Suppressor macrophage treated with lipopolysaccharide for 1 hour (primary cell): ENCODE data around the gene DNAJA2.
"Not testable (repeated sequence)": the region's sequence is repeated elsewhere in the genome, so short reads cannot be mapped to it uniquely, and the experiment has no call there.

ENCODE experiments used
- DNase-seq, 3 donors: peaks; one replicate each; pipeline ENCODE4 v3.0.0-alpha.2; 2020 to 2022

DNAJA2 gene

DNA sequence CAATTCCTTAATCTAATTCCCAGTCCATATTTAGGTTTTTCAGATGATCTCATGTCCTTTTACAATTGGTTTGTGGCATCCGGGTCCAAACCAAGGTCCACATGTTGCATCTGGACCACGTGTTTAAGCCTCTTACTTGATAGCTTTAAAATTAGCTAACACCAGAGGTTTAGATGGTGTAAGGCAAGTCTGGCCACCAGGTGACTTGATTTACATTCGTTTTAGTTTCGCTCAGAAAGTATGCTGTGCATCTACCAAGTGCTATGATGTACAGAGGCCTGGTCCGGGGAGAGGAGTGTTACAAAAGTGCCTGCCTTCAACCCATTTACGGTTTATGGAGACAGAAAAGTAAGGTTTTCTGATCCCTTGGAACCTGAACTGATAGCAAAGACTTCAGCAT is 878 bp upstream of the DNAJA2 start:
- peak in 2 of 3 donors; percentile 3 to 11 for DNase-seq

DNA sequence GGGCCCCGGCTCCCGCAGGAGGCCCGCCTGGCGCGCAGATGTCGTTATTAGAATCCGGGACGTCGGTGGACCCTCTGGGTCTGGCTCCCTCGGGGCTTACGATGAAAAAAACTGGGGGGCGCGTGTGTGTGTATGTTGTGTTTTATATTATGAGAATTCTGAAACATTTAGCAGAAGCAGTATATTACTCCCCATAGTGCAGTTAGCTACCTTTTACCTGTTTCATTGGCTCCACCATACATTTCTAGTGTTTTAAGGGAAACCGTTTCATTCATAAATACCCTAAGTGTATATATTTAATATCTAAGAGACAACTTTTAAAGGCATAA is 486 bp upstream of the DNAJA2 start:
- DNase-seq: no peak

DNA sequence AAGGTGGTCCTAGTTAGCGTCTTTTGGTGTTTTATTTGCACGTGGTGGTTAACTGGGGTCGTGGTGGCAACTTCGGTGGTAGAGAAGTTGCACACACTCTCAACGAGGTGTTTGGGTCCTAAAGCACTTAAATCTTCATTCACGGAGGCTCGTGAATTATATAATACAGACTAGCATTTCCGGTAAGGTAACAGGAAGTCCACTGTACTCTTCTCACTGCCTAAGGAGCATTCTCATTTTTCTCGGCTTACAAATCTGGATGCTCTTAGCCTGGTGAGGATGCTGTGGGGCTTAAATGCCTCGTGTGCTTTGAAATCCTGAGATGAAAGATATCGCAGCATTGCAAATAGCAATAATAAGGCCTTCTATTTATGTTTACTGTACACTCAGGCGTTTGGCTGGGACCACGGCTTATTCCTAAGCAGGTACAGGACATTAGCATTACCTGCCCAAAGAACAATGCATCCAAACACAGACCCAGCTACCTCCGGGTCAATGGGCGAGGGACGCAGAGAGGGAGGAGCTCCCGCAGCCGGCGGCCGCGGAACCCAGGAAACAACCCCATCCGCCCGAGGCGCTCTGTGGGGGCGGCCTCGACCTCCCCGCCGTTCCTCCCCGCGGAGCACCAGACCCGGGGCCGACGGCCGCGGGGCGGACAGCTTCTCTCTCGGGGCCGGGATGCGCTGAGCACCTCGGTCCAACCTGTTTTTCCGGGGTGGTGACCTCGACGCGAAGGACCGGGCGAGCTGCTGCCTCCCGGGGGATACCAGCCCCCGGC is 856 bp downstream of the DNAJA2 start:
- DNase-seq: peak; percentile 50 to 75 (median 54)

DNA sequence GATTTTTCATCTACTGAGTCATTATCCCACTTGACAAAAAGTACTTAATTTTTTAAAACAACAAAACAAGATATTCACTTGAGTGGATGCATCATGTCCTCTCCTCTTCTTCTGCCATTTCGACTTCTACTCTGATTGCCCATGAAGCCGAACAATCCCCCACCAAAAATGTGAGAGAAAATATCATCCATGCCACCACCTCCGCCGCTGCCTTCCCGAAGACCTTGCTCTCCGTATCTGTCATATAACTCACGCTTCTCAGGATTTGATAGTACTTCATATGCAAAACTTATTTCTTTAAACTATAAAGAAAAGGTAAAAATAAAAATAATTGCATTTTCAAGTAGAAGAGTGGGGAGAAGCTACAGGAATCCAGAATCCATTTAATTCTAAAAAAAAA is 2.2 kb downstream of the DNAJA2 start:
- no peak for DNase-seq

DNA sequence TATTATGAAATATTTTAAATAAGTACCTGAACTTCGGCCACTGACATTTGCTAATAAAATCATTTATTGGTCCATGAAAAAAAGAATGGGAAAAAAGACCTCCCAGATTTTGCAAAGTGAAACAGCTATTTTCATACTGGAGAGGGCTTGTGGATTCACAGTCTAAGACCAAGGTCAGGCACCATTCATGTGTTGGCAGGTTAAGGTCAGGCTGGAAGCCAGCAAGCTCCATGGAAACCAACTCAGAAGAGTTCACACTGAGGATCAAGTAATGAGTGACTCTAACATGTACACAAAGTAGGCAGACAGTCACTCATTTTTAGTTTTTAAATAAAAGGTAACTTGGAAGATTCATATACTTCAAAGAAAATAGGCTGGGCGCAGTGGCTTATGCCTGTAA is 3.4 kb downstream of the DNAJA2 start:
- DNase-seq: no peak

DNA sequence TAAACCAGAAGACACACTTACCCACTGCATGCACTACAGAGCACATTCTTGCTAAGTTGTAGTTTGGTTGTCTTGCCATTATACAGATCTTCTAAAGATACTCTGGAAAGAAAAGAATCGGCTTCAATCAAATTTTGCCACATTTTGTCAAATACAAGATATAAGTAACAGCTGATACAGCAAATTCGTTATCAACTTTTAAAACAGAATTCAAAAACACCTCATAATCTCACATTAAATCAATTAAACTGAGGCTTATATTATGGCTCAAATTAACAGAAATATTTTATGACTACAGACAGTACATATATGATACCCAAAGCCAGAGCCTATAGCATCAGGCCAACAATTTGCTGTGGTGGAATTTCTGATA is 5.4 kb downstream of the DNAJA2 start:
- no peak for DNase-seq

DNA sequence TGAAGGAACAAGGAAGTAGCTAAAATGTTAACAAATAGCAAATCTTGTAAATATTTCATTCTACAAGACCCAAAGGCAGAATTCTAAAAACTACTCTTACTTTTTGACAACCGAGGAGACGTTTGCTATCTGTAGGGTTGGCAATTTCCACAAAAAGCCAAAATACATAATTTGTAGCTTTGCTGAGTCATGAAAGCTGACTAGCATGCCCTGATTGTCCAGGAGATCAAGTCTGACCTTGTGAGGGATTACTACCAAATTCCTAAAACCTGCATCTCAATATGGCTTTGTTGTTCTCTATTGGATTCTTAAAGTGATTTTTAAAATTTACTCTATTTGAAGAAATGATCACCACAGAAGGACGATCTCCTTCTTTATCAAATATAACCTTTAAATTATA is 10.8 kb downstream of the DNAJA2 start:
- DNase-seq: no peak

DNA sequence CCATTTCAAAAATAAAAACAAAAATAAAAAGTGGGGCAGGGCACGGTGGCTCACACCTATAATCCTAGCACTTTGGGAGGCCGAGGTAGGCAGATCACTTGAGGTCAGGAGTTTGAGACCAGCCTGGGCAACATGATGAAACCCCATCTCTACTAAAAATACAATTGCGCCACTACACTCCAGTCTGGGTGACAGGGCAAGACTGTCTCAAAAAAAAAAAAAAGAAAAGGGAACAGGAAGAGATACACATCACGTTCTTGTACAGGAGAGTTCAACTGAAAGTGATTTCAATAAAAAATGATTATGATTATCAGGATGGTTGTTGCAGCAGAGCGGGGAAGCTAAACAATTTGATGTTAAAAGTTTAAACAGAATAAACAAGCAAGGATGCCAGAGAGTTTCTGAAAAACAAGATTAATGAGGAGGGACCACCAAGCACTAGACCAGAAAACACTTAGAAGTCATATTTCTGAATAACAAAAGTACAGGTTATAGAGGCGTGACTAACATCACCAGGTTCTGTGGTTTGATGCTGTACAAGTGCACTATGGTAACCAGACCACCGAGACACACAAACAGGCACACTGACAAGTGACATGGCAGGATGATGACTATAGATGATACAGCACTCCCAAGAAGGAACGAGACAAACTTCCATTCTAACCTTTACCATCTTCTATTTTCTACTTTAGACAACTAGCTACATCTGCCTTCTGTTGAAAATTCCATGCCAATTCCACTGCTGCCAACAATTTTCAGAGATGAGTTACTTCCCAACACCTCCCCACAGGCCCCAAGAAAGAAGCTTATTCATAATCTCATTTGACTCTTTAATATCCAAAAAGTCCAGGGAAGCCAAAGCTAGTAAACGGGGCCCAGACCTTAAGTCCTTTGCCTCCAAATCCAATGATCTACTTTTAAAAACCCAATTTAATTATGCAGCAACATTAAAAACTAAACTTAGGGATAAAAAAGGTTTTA is 11.8 kb downstream of the DNAJA2 start:
- DNase-seq: peak in 2 of 3 donors; percentile 38 to 59

DNA sequence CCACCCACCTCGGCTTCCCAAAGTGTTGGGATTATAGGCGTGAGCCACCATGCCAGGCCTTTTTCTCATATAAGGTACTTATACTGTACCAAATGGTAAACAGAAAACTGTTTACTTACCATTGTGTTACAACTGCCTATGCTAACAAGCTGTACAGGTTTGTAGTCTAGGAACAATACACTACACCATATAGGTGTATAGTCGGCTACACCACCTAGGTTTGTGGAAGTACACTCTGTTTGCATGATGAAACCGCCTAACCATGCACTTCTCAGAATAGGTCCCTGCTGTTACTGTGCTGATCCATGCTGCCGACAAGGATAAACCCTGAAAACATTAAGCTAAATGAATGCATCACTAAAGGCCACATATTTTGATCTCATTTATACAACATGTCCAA is 18.9 kb downstream of the DNAJA2 start:
- no peak for DNase-seq

DNA sequence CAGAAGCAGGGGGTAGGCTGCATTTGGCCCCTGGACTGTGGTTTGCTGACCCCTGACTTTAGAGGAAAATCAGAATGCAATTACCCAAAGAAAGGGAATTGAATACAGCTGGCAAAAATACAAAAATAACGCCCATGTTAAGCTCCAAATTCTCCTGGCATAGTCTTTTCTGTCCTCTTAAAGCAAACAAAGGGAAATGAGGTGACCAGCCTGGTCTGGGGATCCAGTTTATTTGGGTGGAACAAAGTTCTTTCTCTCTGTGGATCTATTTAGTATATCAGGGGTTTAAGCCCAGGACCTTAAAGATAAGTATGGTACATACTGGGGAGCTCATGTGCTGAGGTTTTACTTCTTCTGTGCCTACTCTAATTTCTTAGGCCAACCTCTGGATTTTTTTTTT is 23.5 kb downstream of the DNAJA2 start:
- no peak for DNase-seq

DNA sequence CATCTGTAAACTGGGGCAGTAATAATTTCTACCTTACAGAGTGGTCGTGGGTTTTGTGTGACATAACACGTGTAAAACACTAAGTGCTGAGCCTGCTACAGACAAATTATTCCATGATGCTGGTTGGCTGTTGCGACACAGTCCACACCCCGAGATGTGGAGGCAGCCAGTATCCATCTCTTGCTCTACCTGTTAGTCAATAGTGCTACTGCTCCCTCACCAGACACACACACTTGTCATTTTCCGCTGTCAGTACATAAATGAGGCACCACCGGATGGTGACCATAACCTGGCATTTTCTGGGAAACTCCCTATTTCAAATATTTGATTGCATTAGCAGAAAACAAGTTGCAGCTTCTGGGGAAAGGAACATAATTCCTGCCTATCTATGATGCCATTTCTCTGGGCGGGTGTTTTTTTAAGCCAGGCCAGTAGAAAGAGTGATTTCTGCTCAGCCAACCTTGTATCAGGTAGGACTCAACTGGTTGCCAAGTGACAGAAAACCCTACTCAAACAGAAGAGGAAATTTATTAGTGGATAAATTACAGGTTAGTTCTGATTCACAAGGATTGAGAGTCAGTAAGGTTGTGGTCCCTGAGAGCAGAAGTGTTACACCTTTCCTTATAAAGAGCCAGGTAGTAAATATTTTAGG is 24.1 kb downstream of the DNAJA2 start:
- peak; percentile 59 to 75 (median 60) for DNase-seq

DNA sequence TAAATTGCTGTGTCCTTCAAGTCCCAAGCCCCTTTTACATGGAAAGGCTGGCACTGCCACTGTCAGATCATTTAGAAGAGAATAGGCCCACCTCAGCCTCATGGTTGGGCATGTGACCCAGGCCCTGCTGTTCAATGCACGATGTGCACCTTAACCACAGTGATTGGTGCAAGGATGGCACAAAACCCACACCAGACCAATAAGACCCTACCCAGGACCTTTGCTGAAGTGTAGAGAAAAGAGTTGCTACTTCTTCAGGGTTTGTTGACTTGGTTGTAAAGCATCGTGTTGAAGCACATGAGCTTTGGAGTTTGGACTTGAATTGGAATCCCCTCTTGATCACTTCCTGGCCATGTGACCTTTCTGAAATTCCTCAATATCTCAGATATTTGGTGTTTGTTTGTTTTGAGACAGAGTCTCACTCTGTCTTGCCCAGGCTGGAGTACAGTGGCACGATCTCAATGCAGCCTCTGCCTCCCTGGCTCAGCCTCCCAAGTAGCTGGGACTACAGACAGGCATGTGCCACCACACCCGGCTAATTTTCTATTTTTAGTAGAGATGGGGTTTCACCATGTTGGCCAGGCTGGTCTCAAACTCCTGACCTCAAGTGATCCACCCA is 24.8 kb downstream of the DNAJA2 start:
- no peak for DNase-seq

DNA sequence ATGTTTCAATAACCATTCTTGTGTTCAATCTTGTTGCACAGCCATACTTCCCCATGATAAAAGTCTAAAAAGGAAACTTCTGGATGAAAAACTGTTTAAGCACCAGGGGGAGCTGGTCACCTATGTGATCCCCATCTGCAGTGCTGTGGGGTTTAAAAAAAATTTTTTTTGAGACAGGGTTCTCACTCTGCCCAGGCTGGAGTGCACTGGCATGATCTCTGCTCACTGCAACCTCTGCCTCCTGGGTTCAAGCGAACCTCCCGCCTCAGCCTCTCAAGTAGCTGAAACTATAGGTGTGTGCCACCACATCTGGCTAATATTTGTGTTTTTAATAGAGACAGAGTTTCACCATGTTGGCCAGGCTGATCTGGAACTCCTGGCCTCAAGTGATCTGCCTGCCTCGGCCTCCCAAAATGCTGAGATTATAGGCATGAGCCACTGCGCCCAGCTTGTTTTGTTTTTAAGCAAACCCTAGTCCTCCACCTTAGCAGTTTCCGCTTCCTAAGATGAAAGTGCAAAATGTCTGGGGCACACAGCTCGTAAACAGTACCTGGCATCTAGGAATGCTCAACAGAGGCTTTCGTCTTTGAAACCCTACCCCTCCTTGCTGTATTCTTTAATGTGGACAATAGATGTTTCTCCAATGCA is 25.4 kb downstream of the DNAJA2 start:
- peak; percentile 63 to 70 (median 69) for DNase-seq

DNA sequence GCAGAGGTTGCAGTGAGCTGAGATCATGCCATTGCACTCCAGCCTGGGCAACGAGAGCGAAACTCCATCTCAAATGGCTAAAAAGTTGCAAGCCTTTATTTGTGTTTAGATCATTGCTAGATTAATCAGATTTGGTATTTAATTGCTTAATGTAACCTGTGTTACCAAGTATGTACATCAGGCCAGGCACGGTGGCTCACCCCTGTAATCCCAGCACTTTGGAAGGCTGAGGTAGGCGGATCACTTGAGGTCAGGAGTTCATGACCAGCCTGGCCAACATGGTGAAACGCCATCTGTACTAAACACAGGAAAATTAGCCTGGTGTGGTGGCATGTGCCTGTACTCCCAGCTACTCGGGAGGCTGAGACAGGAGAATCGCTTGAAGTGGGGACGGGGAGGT is 28.8 kb downstream of the DNAJA2 start:
- DNase-seq: not testable (repeated sequence)

DNA sequence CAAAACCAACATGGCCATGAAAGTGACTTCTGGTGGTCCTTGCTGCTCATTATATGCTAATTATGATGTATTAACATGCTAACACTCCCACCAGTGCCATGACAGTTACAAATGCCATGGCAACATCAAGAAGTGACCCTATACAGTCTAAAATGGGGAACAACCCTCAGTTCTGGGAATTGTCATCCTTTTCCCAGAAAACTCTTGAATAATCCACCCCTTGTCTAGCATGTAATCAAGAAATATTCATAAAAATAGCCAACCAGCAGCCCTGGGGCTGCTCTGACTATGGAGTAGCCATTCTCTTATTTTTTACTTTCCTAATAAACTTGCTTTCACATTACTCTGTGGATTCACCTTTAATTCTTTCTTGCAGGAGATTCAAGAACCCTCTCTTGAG is 35.9 kb downstream of the DNAJA2 start:
- peak in 1 of 3 donors; percentile 74 for DNase-seq

DNA sequence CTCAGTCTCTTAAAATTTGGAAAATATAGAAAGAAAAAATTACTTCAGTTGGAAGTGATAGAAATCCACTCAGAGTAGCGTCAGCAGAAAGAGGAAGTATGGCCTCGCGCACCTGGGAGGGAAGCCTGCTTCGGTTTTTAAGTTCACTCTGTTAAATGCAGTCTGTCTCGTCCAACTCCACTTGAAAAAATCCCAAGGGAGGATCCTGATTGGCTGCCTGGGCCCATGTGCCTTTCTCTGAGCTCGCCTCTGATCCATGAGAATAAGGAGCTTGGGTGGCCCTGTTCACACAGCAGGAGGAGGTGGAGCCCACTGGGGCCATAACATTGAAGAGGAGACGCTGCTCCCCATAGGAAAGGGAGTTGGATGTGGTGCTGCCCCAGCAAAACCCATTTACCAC is 40.7 kb downstream of the DNAJA2 start:
- peak in 1 of 3 donors; percentile 3 for DNase-seq

DNA sequence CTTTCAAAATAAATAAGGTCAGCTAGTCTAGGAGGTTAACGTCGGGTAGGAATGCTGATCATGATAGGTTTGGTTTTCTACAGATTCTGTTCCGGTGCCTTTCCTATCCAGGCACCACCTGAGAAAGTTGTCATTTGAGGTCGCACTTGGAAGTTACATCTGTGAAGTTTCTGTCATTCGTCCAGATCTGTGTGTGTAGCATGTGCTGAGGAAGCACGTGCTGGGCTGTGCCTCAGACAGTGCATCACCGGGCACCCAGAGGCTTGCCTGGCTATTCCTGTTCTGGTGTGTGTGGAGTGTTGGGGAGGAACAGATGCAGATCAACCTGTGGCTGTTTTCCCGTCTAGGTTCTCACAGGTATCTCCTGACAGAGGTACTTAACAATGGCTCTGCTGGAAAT is 42.6 kb downstream of the DNAJA2 start:
- no peak for DNase-seq

DNA sequence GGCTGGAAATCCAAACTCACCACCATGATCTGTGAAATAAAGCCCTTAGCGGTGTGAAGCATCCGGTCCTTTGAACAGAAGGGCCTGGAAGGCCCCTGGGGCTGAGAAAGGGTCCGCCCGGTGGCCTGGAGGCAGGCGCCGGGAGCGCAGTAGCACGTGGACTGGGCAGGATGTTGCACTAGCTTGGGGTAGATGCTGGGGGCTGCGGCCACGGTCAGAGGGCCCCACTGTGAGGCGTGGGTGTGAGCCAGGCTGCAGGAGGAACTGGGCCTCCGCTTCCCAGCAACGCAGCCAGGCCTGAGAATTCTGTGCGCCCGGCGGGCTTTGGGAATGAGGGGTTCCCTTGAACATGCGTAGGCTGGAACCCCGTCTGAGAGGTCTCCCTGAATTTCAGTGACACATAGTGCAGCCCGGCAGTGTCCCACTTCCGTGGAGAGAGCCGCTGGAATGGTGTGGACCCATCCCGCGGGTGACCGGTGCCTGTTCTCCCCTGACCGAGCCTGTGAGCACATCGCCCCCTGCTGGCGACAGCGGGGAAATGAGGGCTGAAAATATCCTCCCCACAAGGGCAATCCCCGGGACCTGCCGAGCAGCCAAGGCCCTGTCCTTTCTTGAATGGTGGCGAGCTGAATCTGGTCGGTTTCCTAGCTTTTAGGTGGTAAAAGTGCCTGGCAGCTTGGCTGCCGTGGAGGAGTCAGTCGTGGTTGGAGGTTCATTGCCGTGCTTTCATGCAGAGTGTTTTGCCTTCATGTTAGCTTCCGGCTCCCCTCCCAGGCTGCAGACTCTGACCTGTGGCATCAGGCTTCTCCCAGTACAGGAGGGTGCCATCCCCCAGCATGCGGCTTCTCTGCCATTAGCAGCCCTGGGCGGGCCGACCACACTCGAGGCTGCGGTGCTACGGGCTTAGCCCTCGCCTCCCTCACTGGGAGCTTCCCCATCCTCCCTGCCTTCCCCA is 43.8 kb downstream of the DNAJA2 start:
- peak; percentile 71 to 80 (median 76) for DNase-seq

DNA sequence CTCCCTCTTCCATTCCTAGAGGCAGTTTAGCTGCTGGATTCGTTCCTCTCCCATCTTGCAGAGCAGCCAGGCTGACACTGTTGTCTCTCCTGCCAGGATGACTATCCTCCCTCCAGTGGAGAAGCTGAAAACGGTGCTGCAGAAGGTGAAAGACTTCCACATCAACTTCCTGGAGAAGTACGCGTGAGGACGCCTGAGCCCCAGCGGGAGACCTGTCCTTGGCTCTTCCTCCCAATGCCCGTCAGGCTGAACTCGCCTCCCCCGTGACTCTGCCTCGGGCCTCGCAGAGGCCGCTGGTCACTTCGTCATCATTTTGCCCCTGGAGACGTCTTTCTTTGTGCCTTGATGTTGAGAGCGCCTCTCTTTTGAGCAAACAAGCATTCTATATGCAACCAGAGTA is 44.7 kb downstream of the DNAJA2 start:
- DNase-seq: no peak

DNA sequence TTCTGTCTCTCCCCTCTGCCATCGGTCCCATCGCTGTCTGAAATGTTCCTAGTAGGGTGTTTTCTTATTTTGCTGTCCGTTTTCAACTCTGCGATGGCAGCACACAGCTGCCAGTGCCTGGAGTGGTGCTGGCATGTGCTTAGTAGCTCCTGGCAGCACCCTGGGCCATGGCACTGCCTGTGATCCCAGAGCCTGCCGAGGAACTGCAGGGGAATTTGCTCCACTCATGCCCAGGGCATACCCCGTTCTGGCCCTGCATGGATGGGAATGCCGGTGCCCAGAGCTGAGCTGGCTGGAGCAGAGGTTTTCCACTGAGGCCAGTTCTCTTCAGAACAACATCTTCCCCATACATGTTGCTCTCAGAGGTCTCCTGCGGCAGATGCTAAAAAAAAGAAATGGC is 46.2 kb downstream of the DNAJA2 start:
- no peak for DNase-seq

DNA sequence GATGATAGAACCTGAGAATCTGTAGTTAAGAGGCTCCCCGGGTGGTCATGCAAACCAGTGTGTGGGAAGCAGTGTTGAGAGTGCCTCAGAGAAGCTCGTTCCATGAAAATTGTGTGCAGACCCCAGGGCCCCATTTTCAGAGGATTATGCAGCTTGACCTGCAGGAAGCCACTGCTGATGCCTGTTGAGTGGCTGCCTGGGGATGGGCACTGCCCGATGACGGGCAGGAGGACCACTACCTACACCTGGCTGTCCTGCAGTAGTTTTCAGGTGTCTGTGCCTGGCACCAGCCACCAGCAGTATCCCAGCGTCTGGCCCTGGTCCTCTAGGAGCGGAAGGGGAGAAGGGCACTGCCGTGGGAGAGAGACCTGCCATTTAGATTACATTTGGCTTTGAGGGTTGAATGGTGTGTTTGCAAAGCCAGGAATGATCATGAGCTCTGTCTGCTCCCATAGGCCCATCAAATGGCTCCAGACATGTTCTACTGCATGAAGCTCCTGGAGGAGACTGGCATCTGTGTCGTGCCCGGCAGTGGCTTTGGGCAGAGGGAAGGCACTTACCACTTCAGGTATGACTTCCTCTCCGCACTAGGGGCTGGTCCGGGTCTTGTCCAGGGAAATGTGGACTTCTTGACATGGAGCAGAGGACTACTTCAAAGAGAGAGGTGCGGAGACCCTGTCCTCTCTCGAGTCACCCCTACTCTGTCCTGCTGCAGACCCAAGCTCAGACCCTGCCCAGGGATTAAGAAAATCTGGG is 46.8 kb downstream of the DNAJA2 start:
- DNase-seq: no peak
